Measurements from ENCODE around the gene CTSL.

Gene CTSL

GRCh38 chr9:87678650-87679355 is 47.1 kb upstream of the CTSL start:
- TF ChIP-seq, protein P1, sequence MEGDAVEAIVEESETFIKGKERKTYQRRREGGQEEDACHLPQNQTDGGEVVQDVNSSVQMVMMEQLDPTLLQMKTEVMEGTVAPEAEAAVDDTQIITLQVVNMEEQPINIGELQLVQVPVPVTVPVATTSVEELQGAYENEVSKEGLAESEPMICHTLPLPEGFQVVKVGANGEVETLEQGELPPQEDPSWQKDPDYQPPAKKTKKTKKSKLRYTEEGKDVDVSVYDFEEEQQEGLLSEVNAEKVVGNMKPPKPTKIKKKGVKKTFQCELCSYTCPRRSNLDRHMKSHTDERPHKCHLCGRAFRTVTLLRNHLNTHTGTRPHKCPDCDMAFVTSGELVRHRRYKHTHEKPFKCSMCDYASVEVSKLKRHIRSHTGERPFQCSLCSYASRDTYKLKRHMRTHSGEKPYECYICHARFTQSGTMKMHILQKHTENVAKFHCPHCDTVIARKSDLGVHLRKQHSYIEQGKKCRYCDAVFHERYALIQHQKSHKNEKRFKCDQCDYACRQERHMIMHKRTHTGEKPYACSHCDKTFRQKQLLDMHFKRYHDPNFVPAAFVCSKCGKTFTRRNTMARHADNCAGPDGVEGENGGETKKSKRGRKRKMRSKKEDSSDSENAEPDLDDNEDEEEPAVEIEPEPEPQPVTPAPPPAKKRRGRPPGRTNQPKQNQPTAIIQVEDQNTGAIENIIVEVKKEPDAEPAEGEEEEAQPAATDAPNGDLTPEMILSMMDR (IDR thresholded peaks at IDR 0.05; ENCODE audit: insufficient read depth, low read length, poor library complexity, severe bottlenecking): peak; percentile 58
- no peak for TF ChIP-seq EZH2phosphoT487 (conservative IDR thresholded peaks at IDR 0.05; ENCODE audit: low read length)
- no peaks in the 10 kb centered on the region for H3K9me2 ChIP-seq (replicated peaks; ENCODE audit: insufficient read depth, low read length)
- no peaks in the 10 kb centered on the region for H3K27me3 ChIP-seq (ENCODE audit: low read length)
- no peak overlapping the region for H3K27ac ChIP-seq (ENCODE audit: low read depth, low read length)
- no peaks in the 10 kb centered on the region for H3K9me3 ChIP-seq (ENCODE audit: insufficient read depth, low read length)
- H3K9ac ChIP-seq (ENCODE audit: low read length): no peak overlapping the region
- H3K4me3 ChIP-seq (ENCODE audit: insufficient read depth, low read length, poor library complexity, severe bottlenecking): no peak overlapping the region
- no peaks in the 10 kb centered on the region for H4K20me1 ChIP-seq (ENCODE audit: low read depth, low read length)
- H3K36me3 ChIP-seq (ENCODE audit: low read length): no peaks in the 10 kb centered on the region
- no peak overlapping the region for H3K4me2 ChIP-seq (ENCODE audit: low read depth, low read length, poor library complexity, severe bottlenecking)
- no peaks in the 10 kb centered on the region for H3F3A ChIP-seq (ENCODE audit: insufficient read depth)
- no peaks in the 10 kb centered on the region for H3K79me2 ChIP-seq (ENCODE audit: insufficient read depth, low read length)
- H2AFZ ChIP-seq (ENCODE audit: low read depth, low read length, severe bottlenecking): no peak overlapping the region

DNA sequence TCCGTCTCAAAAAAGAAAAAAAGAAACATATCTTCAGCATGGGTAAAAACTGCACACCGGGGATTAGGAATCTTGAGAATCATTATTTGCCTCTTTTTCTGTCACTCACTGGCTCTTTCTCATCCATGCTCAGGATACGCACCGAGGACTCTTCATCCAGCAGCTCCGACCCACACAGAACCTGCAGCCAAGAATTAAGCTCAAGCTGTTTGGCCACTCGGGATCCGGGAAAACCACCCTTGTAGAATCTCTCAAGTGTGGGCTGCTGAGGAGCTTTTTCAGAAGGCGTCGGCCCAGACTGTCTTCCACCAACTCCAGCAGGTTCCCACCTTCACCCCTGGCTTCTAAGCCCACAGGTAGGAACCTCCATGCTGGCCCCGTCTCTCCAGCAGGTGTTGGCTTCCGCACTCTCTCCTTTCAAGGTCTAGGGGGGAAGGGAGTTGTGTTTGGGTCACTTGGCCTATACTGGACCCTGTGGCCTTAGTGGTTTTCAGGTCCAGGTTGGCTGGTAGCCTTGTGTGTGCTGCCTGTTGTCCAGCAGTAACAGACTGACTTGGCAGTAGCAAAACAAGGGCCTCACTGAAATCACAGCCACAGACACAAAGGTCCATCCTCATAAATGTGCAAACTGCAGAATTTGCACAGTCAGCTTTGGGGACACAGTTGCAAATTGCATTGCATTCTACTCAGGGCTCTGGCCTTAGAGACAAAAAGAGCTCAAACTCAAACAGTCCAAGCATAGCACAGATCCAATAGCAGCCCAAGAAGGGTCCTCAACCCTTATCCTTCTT is 44.5 kb upstream of the CTSL start:
- Histone ChIP-seq H3K27ac (ENCODE audit: low read depth, low read length) (no peak overlapping the region), H3K79me2 (ENCODE audit: insufficient read depth, low read length) (no peaks in the 10 kb centered on the region), H3K9me3 (ENCODE audit: insufficient read depth, low read length) (no peaks in the 10 kb centered on the region), H3K4me3 (ENCODE audit: insufficient read depth, low read length, poor library complexity, severe bottlenecking) (no peak overlapping the region), H3F3A (ENCODE audit: insufficient read depth) (no peaks in the 10 kb centered on the region), H4K20me1 (ENCODE audit: low read depth, low read length) (no peaks in the 10 kb centered on the region), H3K9me2 (replicated peaks; ENCODE audit: insufficient read depth, low read length) (no peaks in the 10 kb centered on the region), H3K27me3 (ENCODE audit: low read length) (no peaks in the 10 kb centered on the region), H3K36me3 (ENCODE audit: low read length) (no peaks in the 10 kb centered on the region), H3K9ac (ENCODE audit: low read length) (no peak overlapping the region), H2AFZ (ENCODE audit: low read depth, low read length, severe bottlenecking) (no peak overlapping the region), H3K4me2 (ENCODE audit: low read depth, low read length, poor library complexity, severe bottlenecking) (no peak overlapping the region)
- TF ChIP-seq, protein P1 (IDR thresholded peaks at IDR 0.05; ENCODE audit: insufficient read depth, low read length, poor library complexity, severe bottlenecking): no peak
- TF ChIP-seq EZH2phosphoT487 (conservative IDR thresholded peaks at IDR 0.05; ENCODE audit: low read length): no peak

GRCh38 chr9:87682085-87682484 is 43.8 kb upstream of the CTSL start:
- Histone ChIP-seq H3K79me2 (ENCODE audit: insufficient read depth, low read length) (no peaks in the 10 kb centered on the region), H2AFZ (ENCODE audit: low read depth, low read length, severe bottlenecking) (no peak overlapping the region), H3K27ac (ENCODE audit: low read depth, low read length) (no peak overlapping the region), H3K27me3 (ENCODE audit: low read length) (no peaks in the 10 kb centered on the region), H3K4me2 (ENCODE audit: low read depth, low read length, poor library complexity, severe bottlenecking) (no peak overlapping the region), H3K9me2 (replicated peaks; ENCODE audit: insufficient read depth, low read length) (no peaks in the 10 kb centered on the region), H3K9me3 (ENCODE audit: insufficient read depth, low read length) (no peaks in the 10 kb centered on the region), H4K20me1 (ENCODE audit: low read depth, low read length) (no peaks in the 10 kb centered on the region), H3K9ac (ENCODE audit: low read length) (no peak overlapping the region), H3K36me3 (ENCODE audit: low read length) (no peaks in the 10 kb centered on the region), H3K4me3 (ENCODE audit: insufficient read depth, low read length, poor library complexity, severe bottlenecking) (no peak overlapping the region), H3F3A (ENCODE audit: insufficient read depth) (no peaks in the 10 kb centered on the region)
- TF ChIP-seq EZH2phosphoT487 (conservative IDR thresholded peaks at IDR 0.05; ENCODE audit: low read length): no peak
- TF ChIP-seq, protein P1 (IDR thresholded peaks at IDR 0.05; ENCODE audit: insufficient read depth, low read length, poor library complexity, severe bottlenecking): no peak
